HG02642 (cell line): Measurements from ENCODE around the gene LILRA6.
"Not testable (repeated sequence)": the region's sequence is repeated elsewhere in the genome, so short reads cannot be mapped to it uniquely, and the experiment has no call there.

ENCODE experiments used
- ATAC-seq: cut with Tn5 transposase; IDR thresholded peaks from one replicate; pipeline ENCODE4 v1.9.1; 2021; ENCODE audit warnings: mild to moderate bottlenecking; ENCODE audit not compliant: unreplicated experiment, poor library complexity

LILRA6 gene

GRCh38 chr19:54268936-54269335 is 26.3 kb upstream of the LILRA6 start:
- ATAC-seq = no peak

- ATAC-seq = no peak
Observed at GRCh38 chr19:54266133-54266532, 23.5 kb upstream of the LILRA6 start.

- no peak for ATAC-seq
Observed at GRCh38 chr19:54262470-54262869, 19.9 kb upstream of the LILRA6 start.

GRCh38 chr19:54262066-54262465 is 19.5 kb upstream of the LILRA6 start:
- ATAC-seq = no peak

GRCh38 chr19:54257116-54257480 is 14.5 kb upstream of the LILRA6 start, which contains the start of gene LILRB5:
TSS of gene LILRB5 (minus strand) at chr19:54257273. CDS start at chr19:54257193, 80 bp downstream.
- no peak for ATAC-seq

- ATAC-seq = no peak
Observed at GRCh38 chr19:54256250-54257115, 13.9 kb upstream of the LILRA6 start.

- no peak for ATAC-seq
Observed at GRCh38 chr19:54255105-54255775, 12.7 kb upstream of the LILRA6 start.

GRCh38 chr19:54254195-54254906 is 11.8 kb upstream of the LILRA6 start:
- no peak for ATAC-seq

GRCh38 chr19:54253331-54254194 is 11.0 kb upstream of the LILRA6 start:
- no peak for ATAC-seq

- ATAC-seq = no peak
Observed at GRCh38 chr19:54252845-54253244, 10.3 kb upstream of the LILRA6 start.

GRCh38 chr19:54252243-54252642 is 9.7 kb upstream of the LILRA6 start:
- no peak for ATAC-seq

GRCh38 chr19:54248016-54248601 is 5.5 kb upstream of the LILRA6 start:
- no peak for ATAC-seq

- ATAC-seq = no peak
Observed at GRCh38 chr19:54247106-54247930, 4.7 kb upstream of the LILRA6 start.

GRCh38 chr19:54245936-54246335 is 3.3 kb upstream of the LILRA6 start:
- ATAC-seq = no peak

- ATAC-seq = not testable (repeated sequence)
Observed at GRCh38 chr19:54243809-54244208, 1.2 kb upstream of the LILRA6 start.

- ATAC-seq = not testable (repeated sequence)
Observed at GRCh38 chr19:54242234-54242633, 356 bp downstream of the LILRA6 start.

GRCh38 chr19:54240372-54241336 is 1.9 kb downstream of the LILRA6 start:
- not testable (repeated sequence) for ATAC-seq
